Fibroblast of peridontal ligament (primary cell): Measurements from ENCODE around the gene SIK2.
A peak's percentile ranks its signal among the peaks of the same experiment; 100 is the strongest.
"Not testable (repeated sequence)": the region's sequence is repeated elsewhere in the genome, so short reads cannot be mapped to it uniquely, and the experiment has no call there.

ENCODE experiments used
- DNase-seq: peaks from one replicate; pipeline ENCODE4 v3.0.0-alpha.2; 2010; ENCODE audit errors: extremely low read depth

SIK2 gene

GRCh38 chr11:111658493-111658892 lies 56.2 kb downstream of the SIK2 start:
- not testable (repeated sequence) for DNase-seq

GRCh38 chr11:111659201-111660115 lies 57.2 kb downstream of the SIK2 start:
- DNase-seq: no peak

DNA sequence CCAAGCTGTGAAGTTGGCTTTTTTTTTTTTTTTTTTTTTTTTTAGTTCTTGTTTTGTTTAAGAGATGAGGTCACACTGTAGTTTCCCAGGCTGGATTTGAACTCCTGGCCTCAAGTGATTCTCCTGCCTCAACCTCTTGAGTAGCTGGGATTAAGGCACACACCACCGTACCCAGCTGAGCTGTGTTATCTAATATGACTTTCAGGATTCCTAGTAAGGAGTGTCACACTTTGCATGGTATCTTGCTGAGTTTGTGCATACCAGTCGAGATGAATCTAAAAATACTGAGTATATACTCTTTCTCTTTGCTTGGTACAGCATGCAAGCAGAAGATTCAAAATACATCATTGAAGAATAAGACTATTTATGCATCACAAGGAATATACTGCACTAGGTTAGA lies 58.6 kb downstream of the SIK2 start:
- DNase-seq: no peak

DNA sequence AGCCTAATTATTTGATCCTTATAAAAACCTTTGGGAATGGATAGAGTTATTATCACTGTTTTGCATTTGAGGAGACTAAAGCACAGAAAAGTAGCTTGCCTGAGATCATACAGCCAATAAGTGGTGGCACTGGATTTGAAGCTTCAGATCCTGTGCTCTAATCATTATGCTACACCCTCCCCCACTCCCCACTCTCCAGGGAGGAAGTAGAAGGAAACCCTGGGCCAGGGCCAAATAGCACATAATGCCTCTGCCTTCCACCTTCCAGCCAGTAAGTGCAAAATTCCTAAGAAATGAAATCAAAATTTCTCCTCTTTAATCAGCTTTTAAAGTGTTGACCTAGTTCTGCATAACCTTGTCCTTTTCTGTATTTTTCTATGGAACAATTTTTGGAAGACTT lies 61.6 kb downstream of the SIK2 start:
- no peak for DNase-seq

DNA sequence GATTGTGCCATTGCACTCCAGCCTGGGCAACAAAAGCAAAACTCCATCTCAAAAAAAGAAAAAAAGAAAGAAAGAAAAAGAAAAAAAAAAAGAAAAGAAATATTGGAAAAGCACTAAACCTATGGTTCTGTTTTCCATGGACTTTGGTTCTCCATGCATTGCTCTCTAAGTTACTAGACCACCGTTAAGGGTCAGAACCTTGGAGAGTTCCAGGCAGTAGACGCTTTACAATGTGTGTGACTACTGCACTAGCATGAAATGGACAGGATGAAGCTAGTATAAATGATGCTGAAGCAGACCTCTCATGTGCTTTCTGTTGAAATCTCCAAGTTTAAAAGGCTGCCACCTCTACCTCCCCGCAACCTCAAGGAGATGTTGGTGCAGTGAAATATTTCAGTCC lies 63.5 kb downstream of the SIK2 start:
- peak; percentile 71 for DNase-seq

GRCh38 chr11:111668980-111669379 lies 66.7 kb downstream of the SIK2 start:
- no peak for DNase-seq

DNA sequence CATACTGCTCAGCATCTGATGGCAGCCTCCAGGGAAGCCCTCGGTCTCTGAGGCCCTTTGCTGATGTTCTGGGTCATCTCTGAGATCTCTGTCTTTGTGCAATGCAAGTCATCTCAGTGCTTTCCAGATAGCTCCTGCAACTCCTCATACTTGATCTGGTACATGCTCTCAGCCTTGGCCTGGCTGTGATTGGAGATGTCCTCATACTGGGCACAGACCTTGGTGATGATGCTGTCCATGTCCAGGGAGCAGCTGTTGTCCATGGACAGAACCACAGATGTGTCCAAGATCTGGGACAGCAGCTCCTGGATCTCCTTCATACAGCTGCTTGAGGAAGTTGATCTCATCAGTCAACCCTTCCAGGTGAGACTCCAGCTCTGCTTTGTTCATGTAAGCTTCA lies 69.1 kb downstream of the SIK2 start:
- no peak for DNase-seq

- DNase-seq: no peak
These were observed 70.7 kb downstream of the SIK2 start for GRCh38 chr11:111672949-111673348.

DNA sequence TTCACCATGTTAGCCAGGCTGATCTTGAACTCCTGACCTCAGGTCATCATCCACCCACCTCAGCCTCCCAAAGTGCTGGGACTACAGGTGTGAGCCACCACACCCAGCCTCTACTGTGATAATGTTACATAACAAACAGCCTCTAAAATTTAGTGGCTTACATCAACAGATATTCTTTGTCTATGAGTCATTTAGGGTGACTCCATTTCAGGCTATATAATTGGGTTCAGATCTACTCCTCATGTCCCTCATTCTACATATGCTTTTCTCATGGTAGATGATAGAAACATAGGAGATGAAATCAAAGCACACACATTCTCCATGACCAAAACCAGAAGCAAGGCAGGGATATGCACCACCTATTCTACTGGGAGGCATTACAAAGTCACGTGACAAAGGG lies 72.7 kb downstream of the SIK2 start:
- peak; percentile 44 for DNase-seq

DNA sequence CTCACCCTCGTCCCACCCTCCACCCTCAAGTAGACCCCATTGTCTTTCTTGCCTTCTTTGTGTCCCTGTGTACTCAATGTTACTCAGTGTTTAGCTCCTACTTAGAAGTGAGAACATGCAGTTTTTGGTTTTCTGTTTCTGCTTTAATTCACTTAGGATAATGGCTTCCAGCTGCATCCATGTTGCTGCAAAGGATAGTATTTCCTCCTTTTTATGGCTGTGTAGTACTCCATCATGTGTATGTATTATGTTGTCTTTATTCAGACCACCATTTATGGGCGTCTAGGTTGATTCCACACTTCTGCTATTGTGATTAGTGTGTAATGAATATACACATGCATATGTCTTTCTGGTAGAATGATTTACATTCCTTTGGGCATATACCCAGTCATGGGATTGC lies 73.6 kb downstream of the SIK2 start:
- DNase-seq: no peak

GRCh38 chr11:111676878-111677585 lies 74.8 kb downstream of the SIK2 start:
- peak; percentile 49 for DNase-seq

DNA sequence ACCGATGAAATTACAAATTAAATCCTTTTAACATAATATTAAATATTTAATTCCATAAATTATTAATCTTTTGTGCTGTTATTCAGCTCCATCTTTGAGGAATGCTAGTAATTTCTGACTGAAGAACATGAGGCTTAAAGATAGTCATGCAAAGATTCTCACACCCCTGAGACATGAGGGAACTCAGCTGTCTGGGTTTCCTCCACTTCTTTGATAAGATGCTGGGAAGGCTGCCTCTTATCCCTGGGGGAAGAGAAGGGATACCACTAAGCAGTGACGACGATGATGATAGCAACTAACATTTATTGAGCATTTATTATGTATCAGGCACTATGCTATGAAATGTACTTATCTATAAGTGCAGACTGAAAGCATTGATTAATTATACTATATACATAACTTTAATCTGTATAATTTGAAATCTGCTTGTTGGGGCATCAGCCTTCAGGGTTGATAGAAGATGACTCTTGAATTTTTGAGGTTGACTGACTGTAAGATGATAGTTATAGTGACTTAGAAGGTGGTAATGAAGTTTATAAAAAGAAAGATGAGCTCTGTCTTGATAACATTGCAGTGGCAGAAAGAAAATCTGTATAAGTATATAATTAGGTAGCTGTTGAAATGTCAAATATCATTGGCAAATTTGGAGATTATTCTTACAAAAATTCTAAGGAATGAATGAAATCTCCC lies 78.4 kb downstream of the SIK2 start:
- no peak for DNase-seq

DNA sequence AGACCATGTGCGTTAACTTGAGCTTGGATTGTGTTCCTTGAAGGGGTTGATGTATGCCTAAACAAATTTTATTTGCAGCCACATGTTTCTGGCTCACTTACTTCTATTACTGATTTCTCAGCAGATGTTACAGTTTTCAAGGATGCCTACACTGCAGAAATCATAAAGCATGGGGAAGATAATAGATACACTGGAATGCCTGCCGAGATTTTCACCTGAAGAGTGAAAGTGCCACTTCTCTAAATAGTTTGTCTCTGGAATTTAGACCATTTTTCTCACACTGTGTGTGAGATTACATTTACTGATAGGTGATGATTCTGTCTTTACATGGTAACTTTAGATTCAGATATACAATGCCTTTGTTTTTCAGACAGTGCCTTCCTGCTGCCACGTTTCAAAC lies 81.6 kb downstream of the SIK2 start:
- DNase-seq: no peak

DNA sequence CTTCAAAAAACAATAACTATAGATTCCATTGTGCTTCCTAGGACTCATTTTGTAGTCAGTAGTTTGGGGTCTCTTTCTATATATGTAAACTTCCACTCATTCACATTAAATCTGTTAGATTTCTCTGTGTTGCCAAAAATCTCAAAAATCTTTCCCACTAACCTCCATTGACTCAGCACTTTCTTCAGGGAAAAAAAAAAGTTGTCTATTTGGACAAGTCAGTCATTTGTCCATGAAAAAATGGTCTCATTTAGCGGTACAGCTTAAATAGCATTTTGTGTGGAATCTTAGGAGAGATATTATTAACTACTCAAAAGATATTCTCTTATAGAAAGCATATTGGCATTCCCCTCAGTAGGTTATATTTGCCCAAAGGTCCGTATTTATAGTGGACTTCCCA lies 82.0 kb downstream of the SIK2 start:
- DNase-seq: peak; percentile 35

DNA sequence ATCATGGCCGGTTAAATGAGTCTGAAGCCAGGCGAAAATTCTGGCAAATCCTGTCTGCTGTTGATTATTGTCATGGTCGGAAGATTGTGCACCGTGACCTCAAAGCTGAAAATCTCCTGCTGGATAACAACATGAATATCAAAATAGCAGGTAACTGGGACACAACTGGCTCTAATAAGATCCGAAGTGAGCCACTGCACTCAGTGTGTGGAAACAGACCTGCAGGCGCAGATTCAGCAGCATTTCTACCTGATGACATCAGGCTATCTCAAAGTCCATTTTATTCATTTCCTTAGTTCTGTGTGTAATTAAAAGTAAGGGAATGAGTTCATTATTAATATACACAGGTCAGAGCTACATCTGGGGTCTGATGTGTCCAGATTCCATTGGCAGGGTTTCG lies 85.8 kb downstream of the SIK2 start:
- no peak for DNase-seq

- no peak for DNase-seq
These were observed 88.9 kb downstream of the SIK2 start for GRCh38 chr11:111691176-111691575.

DNA sequence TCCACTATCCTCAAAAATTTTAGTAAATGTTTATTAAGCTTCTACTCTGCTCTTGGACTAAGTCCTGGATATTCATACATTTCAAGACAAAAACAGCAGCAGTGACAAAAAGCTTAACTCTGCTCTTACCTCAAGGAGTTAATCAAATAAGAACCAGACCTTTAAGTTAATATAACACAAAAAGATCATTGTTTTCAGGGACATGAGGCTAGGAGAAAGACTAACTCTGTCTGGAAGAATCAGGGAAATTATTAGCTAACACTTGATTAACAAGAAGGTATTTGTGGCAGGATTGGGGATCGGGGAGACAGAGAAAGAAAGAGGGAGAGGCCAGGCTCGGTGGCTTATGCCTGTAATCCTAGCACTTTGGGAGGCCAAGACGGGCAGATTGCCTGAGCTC lies 89.5 kb downstream of the SIK2 start:
- no peak for DNase-seq

DNA sequence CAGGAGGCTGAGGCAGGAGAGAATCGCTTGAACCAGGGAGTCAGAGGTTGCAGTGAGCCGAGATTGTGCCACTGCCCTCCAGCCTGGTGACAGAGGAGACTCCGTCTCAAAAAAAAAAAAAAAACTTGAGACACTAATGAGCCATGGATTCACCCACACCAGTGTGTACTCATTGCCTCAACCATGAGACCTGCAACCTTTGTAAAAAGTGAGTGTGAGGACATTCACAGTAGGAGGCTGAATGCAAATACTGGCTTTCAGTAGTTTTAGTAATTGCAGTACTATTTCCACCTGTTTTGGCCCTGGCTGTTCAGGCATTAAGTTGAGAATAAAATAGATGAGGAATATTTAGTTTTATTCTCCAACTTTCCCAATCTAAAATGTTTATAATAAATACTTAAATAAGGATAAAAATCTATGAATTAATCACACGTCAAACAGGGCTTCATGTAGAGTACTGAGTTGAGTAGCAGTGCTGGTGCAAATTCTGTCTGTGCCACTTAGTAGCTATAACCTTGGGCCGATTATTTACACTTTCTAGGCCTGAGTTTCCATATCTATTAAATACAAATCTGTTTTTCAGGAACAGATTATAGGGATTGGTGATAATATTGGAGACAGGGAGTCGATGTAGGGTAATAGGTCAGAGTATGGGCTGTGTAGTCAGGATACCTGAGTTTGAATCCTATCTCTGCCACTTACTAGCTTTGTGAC lies 91.1 kb downstream of the SIK2 start:
- no peak for DNase-seq

DNA sequence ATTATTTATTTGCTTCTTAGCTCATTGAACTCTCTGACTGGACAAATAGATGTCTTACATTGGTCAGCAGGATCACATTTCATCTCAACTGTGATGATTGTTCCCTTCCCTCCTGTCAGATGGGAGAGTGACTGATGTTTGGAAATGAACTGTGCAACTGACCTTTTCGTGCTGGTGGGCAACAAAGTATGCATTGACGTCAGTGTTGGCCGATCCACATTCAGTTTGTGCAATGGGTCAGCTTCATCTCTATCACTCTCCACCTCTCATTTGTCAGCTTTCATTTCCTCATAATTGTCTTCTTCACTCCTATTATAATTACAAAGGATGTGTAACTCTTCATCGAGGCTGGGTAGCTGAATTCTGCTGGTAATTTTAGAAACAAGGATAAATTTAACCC lies 92.6 kb downstream of the SIK2 start:
- peak; percentile 95 for DNase-seq

DNA sequence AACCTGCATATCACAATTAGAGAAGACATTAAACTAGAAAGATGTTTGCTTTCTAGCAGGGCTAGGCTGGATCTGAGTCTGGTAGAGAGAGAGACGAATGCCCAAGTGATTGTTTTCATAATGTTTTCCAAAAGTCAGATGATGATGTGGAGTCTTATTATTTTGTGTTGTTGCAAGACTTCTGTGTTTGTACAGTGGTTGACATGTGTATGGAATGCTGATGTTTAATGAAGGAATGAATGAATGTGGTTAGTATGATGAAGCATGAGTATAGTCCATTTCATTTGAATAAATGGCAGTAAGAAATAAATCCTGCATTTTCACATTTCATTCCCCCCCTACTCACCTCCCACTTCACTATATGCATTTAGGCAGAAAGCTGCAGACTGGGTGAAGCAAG lies 94.3 kb downstream of the SIK2 start:
- peak; percentile 87 for DNase-seq

DNA sequence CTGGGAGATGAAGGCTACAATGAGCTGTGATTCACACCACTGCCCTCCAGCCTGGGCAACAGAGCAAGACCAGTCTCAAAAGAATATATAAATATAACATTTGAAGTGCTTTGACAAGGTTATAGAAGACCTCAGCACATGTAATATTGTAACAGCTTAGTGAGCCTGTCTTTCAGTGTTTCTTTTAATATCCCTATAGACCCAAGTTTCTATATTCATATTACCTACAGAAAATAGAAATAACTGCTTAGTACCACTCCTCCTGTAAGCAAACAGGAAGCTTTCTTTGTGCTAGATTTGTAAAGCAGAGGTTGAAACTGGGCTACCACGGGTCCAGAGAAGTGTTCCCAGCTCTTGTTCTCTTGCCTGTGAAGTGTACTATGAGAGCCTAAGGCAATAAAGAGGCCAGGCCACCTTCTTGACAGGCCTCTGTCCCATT lies 95.7 kb downstream of the SIK2 start:
- DNase-seq: no peak
